Endothelial cell (in vitro differentiated cells): Measurements from ENCODE around the gene PTPN4. TPM values are rescaled to one million over a fixed set of nuclear protein-coding genes. Genes with fewer than 3 reads are reported as not detected.

Experiments used
- DNase-seq: peaks from one replicate; pipeline ENCODE4 v3.0.0; 2021; ENCODE audit warnings: low spot score
- H3K27ac Mint-ChIP-seq: one replicate; pipeline ENCODE4 v1.8.0; 2021; ENCODE audit warnings: mixed read lengths, inconsistent platforms; ENCODE audit not compliant: unreplicated experiment
- H3K27me3 Mint-ChIP-seq: one replicate; pipeline ENCODE4 v1.8.0; 2021; ENCODE audit warnings: mild to moderate bottlenecking, moderate library complexity, mixed read lengths, inconsistent platforms; ENCODE audit not compliant: unreplicated experiment
- H3K36me3 Mint-ChIP-seq: one replicate; pipeline ENCODE4 v1.8.0; 2021; ENCODE audit warnings: mild to moderate bottlenecking, low read depth, mixed read lengths, inconsistent platforms; ENCODE audit not compliant: unreplicated experiment
- H3K4me1 Mint-ChIP-seq: one replicate; pipeline ENCODE4 v1.8.0; 2021; ENCODE audit warnings: mild to moderate bottlenecking, mixed read lengths, inconsistent platforms; ENCODE audit not compliant: unreplicated experiment
- H3K4me3 Mint-ChIP-seq: one replicate; pipeline ENCODE4 v1.8.0; 2021; ENCODE audit warnings: mild to moderate bottlenecking, mixed read lengths, inconsistent platforms; ENCODE audit not compliant: unreplicated experiment
- H3K9me3 Mint-ChIP-seq: one replicate; pipeline ENCODE4 v1.8.0; 2021; ENCODE audit warnings: mixed read lengths, inconsistent platforms; ENCODE audit not compliant: unreplicated experiment
- CTCF ChIP-seq: fragments of 200-600 bp; sonication (generic); IDR thresholded peaks from one replicate; pipeline ENCODE4 v1.5.0; 2021; ENCODE audit warnings: antibody characterized with exemption; ENCODE audit not compliant: unreplicated experiment
- total RNA-seq: library from RNA; stranded (reverse); fragmentation: NEBNext Ultra II Directional; extraction: Animal tissue kit (Norgen Biotek cat#: 25700); gene quantifications from one replicate; pipeline ENCODE4 v1.2.1, GENCODE V29; 2021; ENCODE audit not compliant: unreplicated experiment

Gene PTPN4
- total RNA-seq, 1 donor from 2014 or later = 51.0 TPM

- no peak overlapping the region for H3K27ac Mint-ChIP-seq
- no peak for DNase-seq
- no peaks in the 10 kb centered on the region for H3K9me3 Mint-ChIP-seq
- H3K36me3 Mint-ChIP-seq = peaks cover 20% of the 10 kb centered on the region
- no peak for TF ChIP-seq CTCF
- H3K27me3 Mint-ChIP-seq = no peaks in the 10 kb centered on the region
- no peak overlapping the region for H3K4me3 Mint-ChIP-seq
- H3K4me1 Mint-ChIP-seq = no peaks in the 10 kb centered on the region
Measured at GRCh38 chr2:119814216-119814615, 54.5 kb downstream of the PTPN4 start.

- Mint-ChIP-seq H3K27ac (no peak overlapping the region), H3K36me3 (peaks cover 25% of the 10 kb centered on the region), H3K4me1 (peaks cover 8% of the 10 kb centered on the region), H3K27me3 (peaks cover 2% of the 10 kb centered on the region), H3K9me3 (no peaks in the 10 kb centered on the region), H3K4me3 (no peak overlapping the region)
- TF ChIP-seq CTCF = no peak
- no peak for DNase-seq
Measured at GRCh38 chr2:119818792-119819191, 59.1 kb downstream of the PTPN4 start.

GRCh38 chr2:119819846-119820245 is 60.1 kb downstream of the PTPN4 start:
- Mint-ChIP-seq H3K27ac (no peak overlapping the region), H3K4me3 (no peak overlapping the region), H3K9me3 (no peaks in the 10 kb centered on the region), H3K36me3 (peaks cover 25% of the 10 kb centered on the region), H3K4me1 (peaks cover 10% of the 10 kb centered on the region), H3K27me3 (peaks cover 2% of the 10 kb centered on the region)
- no peak for TF ChIP-seq CTCF
- DNase-seq = no peak

- Mint-ChIP-seq H3K9me3 (no peaks in the 10 kb centered on the region), H3K27ac (no peak overlapping the region), H3K27me3 (peaks cover 2% of the 10 kb centered on the region), H3K36me3 (peaks cover 25% of the 10 kb centered on the region), H3K4me1 (peaks cover 10% of the 10 kb centered on the region), H3K4me3 (no peak overlapping the region)
- TF ChIP-seq CTCF = no peak
- no peak for DNase-seq
Measured at GRCh38 chr2:119820275-119820674, 60.6 kb downstream of the PTPN4 start.

- Mint-ChIP-seq H3K36me3 (peaks cover 25% of the 10 kb centered on the region), H3K9me3 (no peaks in the 10 kb centered on the region), H3K4me3 (no peak overlapping the region), H3K27me3 (peaks cover 2% of the 10 kb centered on the region), H3K27ac (no peak overlapping the region), H3K4me1 (peaks cover 10% of the 10 kb centered on the region)
- TF ChIP-seq CTCF = no peak
- DNase-seq = no peak
Measured at GRCh38 chr2:119821266-119821665, 61.5 kb downstream of the PTPN4 start.
